HG03575 (cell line): Measurements from ENCODE around the gene S1PR3.

Experiments used
- ATAC-seq: cut with Tn5 transposase; IDR thresholded peaks from one replicate; pipeline ENCODE4 v1.9.1; 2021; ENCODE audit not compliant: unreplicated experiment, insufficient number of reproducible peaks, low FRiP score; ENCODE audit errors: extremely low read depth

S1PR3 gene

DNA sequence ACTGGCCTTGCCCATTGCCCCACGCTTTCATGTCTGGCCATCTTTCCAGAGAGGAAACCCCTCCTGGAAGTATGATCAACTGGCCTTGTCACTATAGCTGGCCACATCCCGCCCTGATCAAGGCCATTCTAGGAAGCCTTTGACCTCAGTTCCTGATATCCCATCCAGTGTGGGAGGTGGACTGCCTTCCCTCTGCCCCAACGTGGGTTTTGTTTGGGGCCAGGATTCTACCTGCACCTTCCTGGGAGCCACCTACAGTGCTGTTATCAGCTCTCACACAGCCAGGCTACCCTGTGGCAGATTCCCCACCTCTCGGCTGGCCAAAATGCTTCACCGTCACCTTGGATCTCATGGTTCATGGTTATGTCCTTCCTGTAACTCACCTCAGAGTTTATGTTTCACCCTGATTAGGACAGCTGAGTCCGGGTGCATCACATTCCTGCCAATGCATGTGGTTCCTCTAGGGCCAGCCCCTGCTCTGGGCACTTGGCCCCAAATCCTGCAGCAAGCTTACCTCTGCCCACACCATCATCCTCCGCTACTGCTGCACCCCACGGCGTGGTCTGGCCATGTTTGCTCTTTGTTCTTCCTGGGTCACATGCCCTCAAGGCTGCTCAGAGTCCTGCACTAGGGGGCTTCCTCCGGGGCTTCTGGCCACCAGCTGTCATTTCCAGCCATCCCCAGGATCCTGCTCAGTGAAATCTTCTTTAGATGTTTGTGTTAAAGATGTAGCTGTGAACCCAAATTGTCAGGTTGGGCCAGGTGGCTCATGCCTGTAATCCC lies 24.2 kb upstream of the S1PR3 start:
- no peak for ATAC-seq

DNA sequence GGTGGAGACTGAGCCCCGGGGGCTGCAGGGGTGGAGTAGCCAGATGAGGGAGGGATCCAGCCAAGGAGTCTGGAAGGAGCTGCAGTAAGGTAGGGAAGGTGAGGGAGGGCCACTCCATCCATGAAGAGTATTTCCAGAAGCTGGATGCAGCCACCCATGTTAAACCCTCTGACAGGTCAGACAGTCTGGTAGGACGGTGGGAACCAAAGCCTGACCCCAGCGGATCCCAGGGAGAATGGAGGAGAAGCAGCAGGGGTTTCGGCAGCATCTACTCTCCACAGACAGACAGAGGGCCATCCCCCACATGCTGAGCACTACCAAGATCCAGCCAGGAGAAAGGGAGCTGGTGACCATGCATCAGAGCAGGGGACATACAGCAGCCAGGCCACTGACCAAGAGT lies 22.5 kb upstream of the S1PR3 start:
- no peak for ATAC-seq

DNA sequence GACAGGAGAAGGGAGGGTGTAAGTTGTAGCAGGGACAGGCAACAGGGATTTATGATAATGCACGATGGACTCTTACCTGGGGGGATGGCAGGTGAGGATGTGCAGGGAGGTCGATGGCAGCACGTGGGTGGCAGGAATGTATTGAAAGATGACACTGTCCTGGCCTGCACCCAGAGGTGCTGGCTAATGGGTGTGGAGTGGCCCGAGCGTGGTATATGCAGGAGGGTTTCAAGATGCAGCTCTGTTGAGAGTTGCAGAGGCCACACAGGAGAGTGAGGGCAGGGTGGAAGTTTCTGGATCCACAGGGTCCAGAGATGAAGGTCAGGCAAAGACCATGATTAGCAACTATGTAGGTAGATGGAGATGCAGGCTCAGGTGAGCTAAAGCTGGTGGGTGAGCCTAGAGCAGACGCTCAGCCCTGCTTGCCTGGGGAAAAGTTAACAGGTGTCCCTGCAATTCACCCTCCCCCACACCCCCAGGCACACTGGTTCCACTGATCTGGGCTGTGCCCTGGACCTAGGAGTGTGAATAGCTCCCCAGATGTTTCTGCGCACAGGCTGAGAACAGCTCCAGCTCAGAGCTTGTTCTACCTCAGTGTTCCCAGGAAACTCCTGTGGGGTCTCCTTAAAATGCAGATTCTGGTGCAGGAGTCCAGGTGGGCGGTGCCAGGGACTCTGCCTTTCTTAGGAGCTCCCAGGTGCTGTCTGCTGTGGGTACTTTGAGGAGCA lies 21.5 kb upstream of the S1PR3 start:
- no peak for ATAC-seq

DNA sequence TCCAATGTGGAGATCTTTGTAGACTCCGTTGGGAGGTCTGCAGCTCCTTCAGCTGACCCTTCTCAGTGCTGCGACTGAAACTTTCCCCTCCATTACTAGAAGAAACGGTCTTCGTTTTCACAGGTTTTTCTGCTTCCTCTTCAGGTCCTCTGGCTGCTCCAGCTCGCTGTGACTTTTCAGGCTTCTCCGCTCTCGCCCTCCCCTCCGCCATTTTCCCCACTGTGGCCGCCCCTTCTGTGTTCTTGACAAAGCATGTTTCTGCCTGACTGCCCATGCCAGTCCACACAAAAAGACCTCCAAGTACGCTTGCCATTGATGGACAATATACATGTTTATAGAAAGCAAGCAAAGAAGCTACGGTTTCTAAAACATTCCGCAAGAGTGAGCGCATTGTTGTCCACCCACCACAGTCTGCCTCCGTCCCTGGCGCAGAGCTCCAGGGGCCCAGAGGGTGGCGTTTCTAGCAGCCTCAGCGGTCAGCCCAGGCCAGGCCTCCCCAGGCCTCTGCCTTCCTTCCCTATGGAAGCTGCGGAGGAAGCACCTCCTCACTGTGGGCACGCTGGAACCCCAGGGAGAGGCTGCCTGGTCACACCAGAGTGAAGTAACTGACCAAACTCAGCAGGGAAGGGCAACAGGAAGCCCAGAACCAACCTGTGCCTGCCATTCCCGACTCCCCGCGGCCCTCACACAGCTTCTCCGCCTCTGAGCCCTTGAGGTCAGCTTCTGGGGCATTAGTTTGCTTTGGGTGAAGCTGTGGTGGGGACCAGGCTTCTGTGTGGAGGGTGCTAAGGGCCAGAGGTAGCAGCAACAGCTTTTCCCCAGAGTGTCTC lies 19.9 kb upstream of the S1PR3 start:
- ATAC-seq, result no peak

DNA sequence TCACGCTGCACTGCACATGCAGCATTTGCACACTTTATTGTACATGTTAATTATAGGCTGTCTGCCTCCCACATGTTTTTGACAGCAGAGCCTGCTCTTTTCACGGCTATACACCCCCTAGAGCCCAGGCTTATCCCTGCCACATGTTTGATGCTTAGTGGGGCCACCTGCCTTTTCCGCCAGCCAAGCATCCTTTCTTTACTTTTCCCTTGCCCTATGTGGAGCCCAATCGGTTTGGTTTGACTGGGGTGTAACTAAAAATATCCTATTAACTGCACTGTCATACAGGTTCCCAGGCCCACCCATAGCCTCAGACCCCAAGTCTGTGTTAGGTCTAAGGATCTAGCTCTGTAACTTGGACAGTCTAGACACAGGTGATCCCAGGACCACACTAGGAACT lies 18.9 kb upstream of the S1PR3 start:
- no peak for ATAC-seq

DNA sequence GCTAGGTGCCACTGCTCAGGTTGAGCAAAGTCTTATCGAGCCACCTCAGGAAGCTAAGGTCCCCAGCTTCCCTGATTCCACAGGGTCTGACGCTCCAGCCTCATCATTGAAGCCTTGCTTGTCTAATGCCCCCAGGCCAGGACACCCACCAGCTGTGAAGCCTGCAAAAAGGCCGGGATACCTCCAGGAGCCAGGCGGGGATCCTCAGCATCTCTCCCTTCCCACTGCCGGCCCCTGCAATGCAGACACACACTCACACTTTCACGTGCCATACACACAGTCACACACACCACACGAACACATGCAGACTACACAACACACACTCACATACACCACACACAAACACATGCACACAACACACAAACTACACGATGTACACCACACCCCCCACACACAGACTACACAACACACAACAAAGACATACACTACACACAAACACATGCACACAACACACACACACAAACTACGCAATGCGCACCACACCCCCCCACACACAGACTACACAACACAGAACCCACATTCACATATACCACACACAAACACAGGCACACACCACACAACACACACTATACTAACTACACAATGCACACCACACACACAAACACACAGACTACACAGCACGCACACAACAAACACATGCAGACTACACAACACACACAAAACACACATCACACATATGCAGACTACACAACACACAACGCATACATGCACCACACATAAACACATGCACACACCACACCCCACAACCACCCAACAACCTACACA lies 17.8 kb upstream of the S1PR3 start:
- no peak for ATAC-seq

DNA sequence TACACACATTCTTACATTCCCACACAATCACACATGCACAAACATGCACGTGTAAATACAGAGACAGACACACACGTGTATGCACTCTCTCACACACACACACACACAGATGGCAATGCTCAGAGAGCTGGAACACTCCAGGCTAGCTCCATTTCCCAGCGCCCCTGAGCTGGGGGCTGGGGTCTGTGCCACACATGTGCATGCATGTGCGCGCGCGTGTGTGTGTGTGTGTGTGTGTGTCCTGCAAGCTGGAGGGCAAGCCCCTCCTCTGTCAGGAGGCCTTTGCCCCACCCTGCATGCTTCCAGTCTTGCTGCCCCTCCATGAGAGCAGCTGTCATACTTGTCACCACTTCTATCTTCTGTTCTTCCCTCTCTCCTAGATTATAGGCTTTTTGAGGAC lies 16.6 kb upstream of the S1PR3 start:
- ATAC-seq, result no peak

DNA sequence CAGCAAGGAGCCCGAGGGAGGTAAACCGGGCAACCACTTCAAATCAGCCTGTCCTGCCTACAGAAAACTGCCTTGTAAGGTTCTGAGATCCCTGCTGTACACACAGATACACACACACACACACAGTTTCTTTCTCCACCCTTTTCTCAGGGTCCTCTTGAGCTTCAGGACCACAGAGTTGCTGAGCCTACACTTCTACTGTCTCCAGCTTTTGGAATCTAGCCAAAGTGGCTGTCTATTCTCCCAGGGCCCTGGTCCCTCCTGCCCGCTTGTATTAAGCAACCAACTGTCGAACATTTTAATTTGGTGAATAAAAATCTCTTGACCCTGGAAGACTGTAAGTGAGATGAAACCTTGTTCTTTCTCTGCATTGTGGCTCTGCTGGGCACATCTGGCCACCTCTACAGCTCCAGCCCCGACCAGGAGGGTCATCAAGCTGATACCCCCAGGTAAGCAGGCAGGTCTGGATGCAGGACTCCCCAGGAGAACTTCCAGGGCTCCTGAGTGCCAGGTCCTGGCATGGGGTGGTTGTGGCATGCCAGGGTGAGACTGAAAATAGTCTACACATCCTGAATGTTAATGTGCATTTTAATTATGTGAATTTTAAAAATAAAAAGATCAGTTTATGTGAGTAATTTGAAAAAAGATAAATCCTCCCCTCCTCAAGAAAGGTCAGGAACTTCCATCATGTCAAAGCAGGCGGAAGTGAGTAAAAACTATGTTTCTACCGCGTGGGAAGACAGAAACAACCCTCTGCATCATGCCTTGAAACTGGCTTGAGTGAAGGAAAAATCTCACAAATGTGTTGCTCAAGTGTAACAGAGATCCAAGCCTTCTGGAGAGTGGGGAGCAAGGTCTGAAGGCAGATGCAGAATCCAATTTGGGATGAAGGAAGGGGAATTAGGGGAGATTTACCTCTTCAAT lies 15.0 kb upstream of the S1PR3 start:
- ATAC-seq, result no peak

DNA sequence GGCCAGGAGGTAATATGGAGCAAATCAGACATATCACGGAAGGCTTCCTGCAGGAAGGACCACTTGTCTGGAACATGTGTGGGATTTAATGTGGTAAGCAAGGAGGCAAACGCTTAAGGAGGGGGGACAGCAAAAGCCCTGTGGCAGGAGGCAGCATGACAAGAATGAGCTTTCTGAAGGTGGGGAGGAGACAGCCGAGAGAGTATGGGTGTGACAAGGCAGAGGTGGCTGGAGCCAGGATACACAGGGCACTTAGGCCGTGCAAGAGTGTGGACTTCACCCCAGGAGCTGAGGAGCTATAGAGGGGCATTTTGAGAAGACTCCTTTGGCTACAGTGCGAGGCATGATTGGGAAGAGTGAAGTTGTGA lies 14.4 kb upstream of the S1PR3 start:
- ATAC-seq, result no peak

DNA sequence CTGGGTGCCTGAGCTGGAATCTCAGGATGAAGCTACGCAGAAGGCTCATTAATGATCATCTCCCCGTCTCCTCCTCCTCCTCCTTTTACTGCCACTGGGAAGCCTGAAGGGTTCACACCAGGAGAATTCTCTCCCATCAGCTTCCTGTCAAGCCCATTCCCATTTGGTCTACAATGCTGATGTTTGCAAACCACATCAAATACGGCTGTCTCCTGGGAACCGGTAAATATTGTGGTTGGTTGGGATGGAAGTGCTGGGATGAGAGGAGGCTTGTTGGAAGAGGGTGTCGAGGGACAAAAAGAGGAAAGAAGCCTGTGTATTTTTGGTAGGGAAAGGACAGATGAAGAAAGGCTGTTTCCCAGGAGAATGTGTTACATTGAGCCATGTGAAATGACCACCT lies 13.2 kb upstream of the S1PR3 start:
- no peak for ATAC-seq

DNA sequence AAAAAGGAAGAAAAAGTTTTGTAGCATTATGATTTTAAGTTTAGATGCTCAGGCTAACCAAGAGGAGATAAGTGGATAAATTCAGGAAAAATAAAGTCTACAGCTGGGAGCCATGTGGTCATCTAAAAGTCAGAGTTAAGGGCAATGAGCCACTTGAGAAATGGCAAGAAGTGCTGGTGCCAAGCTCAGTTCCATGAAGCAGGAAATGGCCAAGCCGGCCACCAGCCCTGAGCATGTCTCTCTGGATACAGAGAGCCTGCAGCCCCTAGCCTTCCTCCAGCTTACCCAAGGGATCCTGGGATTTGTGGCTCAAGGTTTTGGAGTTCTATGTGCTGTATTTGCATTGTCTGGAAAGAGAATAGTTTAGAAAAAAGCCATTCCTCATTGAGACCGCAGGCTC lies 12.2 kb upstream of the S1PR3 start:
- no peak for ATAC-seq

DNA sequence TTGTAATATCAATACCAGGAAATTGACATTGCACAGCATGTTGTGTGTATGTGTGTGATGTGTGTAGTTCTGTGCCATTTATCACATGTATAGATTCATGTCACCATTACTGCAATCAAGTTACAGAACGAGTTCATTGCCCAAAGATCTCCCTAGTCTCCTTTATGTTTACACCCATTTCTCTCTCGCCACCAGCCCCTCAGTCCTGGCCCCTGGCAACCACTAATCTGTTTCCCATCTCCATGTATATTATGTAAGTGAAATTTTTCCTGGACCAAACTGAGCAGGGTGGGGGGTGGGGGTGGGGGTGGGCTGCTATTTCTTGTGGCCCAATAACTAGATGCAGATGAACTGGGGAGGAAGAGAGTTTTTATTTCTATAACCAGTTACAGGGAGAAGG lies 11.5 kb upstream of the S1PR3 start:
- no peak for ATAC-seq

DNA sequence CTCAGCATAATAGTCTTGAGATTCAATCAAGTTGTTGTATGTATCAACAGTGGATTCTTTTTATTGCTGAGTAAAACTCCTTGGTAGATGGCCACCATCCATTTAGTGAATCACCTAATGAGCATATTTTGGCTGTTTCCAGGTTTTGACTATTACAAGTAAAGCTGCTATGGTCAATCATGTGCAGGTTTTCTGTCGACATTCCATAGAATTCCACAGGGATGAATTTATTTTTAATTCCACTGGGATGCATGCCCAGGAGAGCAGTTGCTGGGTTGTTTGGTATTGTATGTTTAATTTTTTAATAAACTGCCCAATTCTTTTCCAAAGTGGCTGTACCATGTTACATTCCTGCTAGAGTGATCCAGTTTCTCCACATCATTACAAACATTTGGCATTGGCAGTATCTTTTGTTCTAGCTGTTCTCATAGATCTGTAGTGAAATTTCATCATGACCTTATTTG lies 10.5 kb upstream of the S1PR3 start:
- no peak for ATAC-seq

DNA sequence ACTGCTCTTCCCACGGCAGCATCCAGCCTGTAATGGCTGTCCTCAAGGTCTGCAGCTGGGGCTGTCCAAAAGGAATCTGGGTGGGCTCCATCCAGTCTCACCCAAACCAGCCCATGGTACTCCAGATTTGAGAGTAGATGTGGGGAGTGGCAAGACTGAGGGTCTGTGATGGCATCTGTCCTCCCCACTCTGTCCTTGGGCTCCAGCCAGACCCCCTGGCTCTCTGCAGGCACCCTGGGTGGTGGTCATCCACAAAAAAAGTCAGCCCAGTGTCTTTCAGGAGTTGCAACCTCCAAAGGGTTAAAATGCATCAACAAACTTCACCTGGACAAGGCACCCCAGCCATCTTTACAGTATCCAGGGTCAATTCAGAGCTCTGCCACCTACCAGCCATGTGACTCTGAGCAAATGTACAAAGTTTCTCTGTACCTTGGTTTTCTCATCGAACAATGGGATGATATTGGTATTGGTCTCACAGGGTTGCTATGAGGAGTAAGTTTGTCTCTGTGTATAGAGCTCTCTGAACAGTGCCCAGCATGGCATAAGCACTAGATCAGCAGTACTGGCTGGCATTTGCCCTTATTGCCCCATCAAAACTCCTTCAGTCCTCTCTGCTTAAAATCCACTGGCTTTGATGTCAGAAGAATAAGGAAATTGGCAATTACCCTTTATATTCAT lies 7.3 kb upstream of the S1PR3 start:
- ATAC-seq, result no peak

DNA sequence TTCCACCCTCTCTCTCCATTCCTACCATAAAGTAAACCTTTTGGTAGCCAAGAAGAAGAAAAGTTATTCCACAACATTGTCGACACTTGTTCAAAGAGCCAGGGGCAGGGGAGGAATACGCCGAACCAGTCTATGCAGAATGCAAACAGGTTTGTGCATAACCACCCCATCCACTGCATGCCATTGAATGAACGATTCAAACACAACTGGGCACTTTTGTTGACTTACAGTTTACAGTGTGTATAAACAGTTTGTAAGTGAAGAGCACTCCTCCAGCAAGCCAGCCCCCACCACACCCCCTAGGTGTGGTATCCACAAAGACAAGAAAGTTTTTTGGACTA lies 6.8 kb upstream of the S1PR3 start:
- ATAC-seq, result no peak

DNA sequence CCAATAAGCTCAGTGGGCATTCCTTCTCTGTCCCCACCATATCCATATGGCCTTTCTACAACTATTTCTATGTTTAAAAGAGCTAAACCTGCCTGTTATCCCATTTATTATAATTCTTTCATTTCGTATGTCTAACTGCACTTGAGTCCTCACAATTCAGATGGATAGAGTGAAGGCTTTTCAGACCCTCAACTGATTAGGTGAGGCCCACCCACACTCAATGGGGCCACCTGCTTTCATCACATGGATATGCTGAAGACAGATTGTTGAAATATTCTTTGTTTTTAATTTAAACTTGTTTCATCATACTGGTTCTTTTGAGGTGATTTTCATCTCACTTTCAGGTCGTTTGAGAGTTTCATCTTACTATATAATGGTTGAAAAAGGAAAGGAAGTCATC lies 5.7 kb upstream of the S1PR3 start:
- ATAC-seq, result no peak

DNA sequence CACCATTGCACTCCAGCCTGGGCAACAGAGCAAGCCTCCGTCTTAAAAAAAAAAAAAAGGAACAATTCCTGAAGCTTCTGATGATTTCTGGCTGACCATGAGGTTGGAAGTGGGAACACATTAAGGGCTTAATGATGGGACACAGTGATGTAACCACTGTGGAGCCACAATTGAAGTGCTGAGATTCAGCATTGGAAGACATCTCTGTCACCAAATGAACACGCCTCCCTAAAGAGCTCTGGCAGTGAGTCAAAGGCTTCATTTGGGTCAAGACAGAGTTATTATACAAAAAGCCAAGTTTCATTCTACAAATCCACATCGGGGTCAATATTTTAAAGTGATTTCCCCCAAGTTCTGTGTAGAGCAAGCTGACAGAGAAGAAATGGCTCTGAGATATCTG lies 4.5 kb upstream of the S1PR3 start:
- ATAC-seq, result no peak

DNA sequence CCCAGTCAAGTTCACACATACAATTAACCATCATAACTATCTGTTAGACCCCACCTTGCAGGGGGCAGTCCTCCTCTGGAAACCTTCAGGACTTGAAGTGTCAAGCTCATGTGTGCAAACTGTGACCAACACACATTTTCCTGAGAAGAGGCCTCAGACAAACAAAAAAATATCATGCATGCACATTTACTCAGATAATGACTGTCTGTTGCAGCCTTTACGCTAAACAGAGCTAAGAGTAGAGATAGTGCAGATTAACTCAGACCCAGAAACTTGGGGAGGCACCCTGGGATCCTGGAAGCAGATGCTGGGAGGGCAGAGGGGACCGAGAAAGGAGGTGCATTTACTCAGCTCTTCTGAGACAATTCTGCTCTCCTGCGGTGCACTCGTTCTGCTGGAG lies 3.6 kb upstream of the S1PR3 start:
- no peak for ATAC-seq
